ENCODE data around the gene PARP6. TPM values are rescaled to one million over a fixed set of nuclear protein-coding genes. Genes with fewer than 3 reads are reported as not detected.
"Not testable (repeated sequence)": the region's sequence is repeated elsewhere in the genome, so short reads cannot be mapped to it uniquely, and the experiment has no call there.

Gene PARP6
- total RNA-seq, 1 experiment from 2014 or later = 28.8 TPM

- DNase-seq (ENCODE audit: low read depth) = no peak
These were observed 8.4 kb upstream of the PARP6 start for GRCh38 chr15:72280751-72281150.

- DNase-seq (ENCODE audit: low read depth) = no peak
These were observed 6.4 kb upstream of the PARP6 start for GRCh38 chr15:72278737-72279136.

GRCh38 chr15:72276326-72276700 lies 4.0 kb upstream of the PARP6 start:
- DNase-seq (ENCODE audit: low read depth) = no peak

GRCh38 chr15:72275635-72276325 lies 3.4 kb upstream of the PARP6 start:
- not testable (repeated sequence) for DNase-seq (ENCODE audit: low read depth)

- DNase-seq (ENCODE audit: low read depth) = no peak
These were observed 621 bp upstream of the PARP6 start for GRCh38 chr15:72272997-72273352.

- peak; percentile 26 for DNase-seq (ENCODE audit: low read depth)
These were observed 500 bp downstream of the PARP6 start for GRCh38 chr15:72271895-72272212.

- DNase-seq (ENCODE audit: low read depth) = no peak
These were observed 1.1 kb downstream of the PARP6 start for GRCh38 chr15:72271221-72271620.

GRCh38 chr15:72269739-72270138 lies 2.6 kb downstream of the PARP6 start:
- no peak for DNase-seq (ENCODE audit: low read depth)

- no peak for DNase-seq (ENCODE audit: low read depth)
These were observed 7.3 kb downstream of the PARP6 start for GRCh38 chr15:72265031-72265430.

- no peak for DNase-seq (ENCODE audit: low read depth)
These were observed 19.6 kb downstream of the PARP6 start for GRCh38 chr15:72252663-72253299.

GRCh38 chr15:72249142-72249810 lies 23.1 kb downstream of the PARP6 start:
- DNase-seq (ENCODE audit: low read depth) = no peak

- no peak for DNase-seq (ENCODE audit: low read depth)
These were observed 23.8 kb downstream of the PARP6 start for GRCh38 chr15:72248514-72248913.

- DNase-seq (ENCODE audit: low read depth) = no peak
These were observed 29.5 kb downstream of the PARP6 start for GRCh38 chr15:72242775-72243370.

- DNase-seq (ENCODE audit: low read depth) = no peak
These were observed 32.7 kb downstream of the PARP6 start for GRCh38 chr15:72239652-72240051.

GRCh38 chr15:72238586-72238985 lies 33.8 kb downstream of the PARP6 start:
- no peak for DNase-seq (ENCODE audit: low read depth)

GRCh38 chr15:72237853-72238224 lies 34.5 kb downstream of the PARP6 start:
- DNase-seq (ENCODE audit: low read depth) = no peak

GRCh38 chr15:72237029-72237852 lies 35.1 kb downstream of the PARP6 start:
- peak; percentile 99 for DNase-seq (ENCODE audit: low read depth)

- DNase-seq (ENCODE audit: low read depth) = no peak
These were observed 35.9 kb downstream of the PARP6 start for GRCh38 chr15:72236381-72237003.

GRCh38 chr15:72235298-72235697 lies 37.1 kb downstream of the PARP6 start:
- DNase-seq (ENCODE audit: low read depth) = no peak

- DNase-seq (ENCODE audit: low read depth) = no peak
These were observed 38.6 kb downstream of the PARP6 start for GRCh38 chr15:72233769-72234168.

- DNase-seq (ENCODE audit: low read depth) = peak; percentile 88
These were observed 40.4 kb downstream of the PARP6 start for GRCh38 chr15:72231833-72232478.
